Fibroblast of mammary gland (primary cell): ENCODE measurements around the gene TES.

Experiments
- DNase-seq: peaks from one replicate; pipeline ENCODE4 v3.0.0-alpha.2; 2010; ENCODE audit warnings: low read depth
- H3K4me3 ChIP-seq: 2 replicates; pipeline ENCODE4 v1.5.1; 2011; ENCODE audit warnings: low read depth, mild to moderate bottlenecking, low read length, moderate library complexity; ENCODE audit not compliant: control insufficient read depth
- CTCF ChIP-seq: conservative IDR thresholded peaks from 2 replicates; pipeline ENCODE4 v1.5.1; 2011; ENCODE audit warnings: low read depth, low read length, inconsistent platforms; ENCODE audit not compliant: control insufficient read depth, insufficient read depth

Gene TES

GRCh38 chr7:116306409-116307048 is 96.2 kb downstream of the TES start:
- no peak for TF ChIP-seq CTCF
- H3K4me3 ChIP-seq, result no peak overlapping the region
- no peak for DNase-seq

- TF ChIP-seq CTCF, result no peak
- no peak for DNase-seq
- H3K4me3 ChIP-seq, result no peak overlapping the region
Observed at GRCh38 chr7:116307253-116307652, 96.9 kb downstream of the TES start.
